HG03378 (cell line): Measurements from ENCODE around the gene DUOX1.
"Not testable (repeated sequence)": the region's sequence is repeated elsewhere in the genome, so short reads cannot be mapped to it uniquely, and the experiment has no call there.

Experiments
- ATAC-seq: cut with Tn5 transposase; IDR thresholded peaks from one replicate; pipeline ENCODE4 v1.9.1; 2021; ENCODE audit warnings: mild to moderate bottlenecking, moderate library complexity; ENCODE audit not compliant: unreplicated experiment

Gene DUOX1

DNA sequence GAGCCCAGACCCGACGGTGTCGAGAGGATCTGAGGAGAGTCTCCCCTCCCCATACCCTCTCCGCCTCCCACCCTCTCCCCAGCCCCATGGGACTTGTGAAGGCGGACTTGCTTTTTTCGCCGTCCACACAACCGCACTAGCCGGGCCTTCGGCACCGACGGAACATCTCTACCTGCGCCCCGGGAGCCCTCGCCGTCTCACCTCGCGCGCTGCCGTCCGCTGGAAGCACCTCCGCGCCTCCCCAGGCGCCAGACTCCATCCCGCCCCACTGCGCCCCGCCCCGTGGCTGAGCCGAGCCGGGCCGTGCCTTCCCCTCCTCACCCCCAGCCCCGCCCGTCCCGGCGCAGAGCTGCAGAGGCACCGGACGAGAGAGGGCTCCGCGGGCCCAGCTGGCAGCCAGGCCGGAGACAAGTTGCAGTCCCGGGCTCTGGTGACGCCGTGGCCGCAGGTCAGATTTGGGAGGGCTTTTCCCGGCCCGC is at the start of gene DUOX1, which contains the start of gene DUOXA1:
Gene DUOX1 (plus strand): TSS at position 344 of the 479 bp plus-strand sequence. CDS start 1,973 bp downstream, outside the sequence.
Gene DUOXA1 (minus strand): TSS at position 229 of the 479 bp plus-strand sequence. CDS start 6,865 bp downstream, outside the sequence.
- ATAC-seq: no peak

- not testable (repeated sequence) for ATAC-seq
Measured at GRCh38 chr15:45080593-45080992, 49.2 kb upstream of the DUOX1 start.

- ATAC-seq: not testable (repeated sequence)
Measured at GRCh38 chr15:45082412-45082811, 47.4 kb upstream of the DUOX1 start.

GRCh38 chr15:45083223-45083622 is 46.6 kb upstream of the DUOX1 start:
- ATAC-seq: no peak

DNA sequence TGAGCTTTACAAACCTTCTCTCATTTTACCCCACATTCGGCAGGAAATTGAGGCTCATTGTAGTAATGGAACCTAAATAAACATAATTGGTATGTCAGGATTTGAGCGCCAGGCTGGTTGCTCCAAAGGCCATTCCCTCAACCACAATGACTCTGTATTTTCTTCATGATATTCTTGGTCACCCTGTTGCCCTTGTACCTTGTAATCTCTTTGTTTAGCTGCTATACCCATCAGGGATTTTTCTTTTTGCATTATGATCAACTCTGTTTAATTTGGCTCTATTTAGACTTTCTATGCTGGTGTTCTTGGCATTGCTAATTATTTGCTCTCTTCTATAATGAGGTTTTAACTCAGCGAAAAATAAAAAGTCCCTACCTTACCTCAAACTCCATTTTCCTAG is 45.6 kb upstream of the DUOX1 start:
- no peak for ATAC-seq

DNA sequence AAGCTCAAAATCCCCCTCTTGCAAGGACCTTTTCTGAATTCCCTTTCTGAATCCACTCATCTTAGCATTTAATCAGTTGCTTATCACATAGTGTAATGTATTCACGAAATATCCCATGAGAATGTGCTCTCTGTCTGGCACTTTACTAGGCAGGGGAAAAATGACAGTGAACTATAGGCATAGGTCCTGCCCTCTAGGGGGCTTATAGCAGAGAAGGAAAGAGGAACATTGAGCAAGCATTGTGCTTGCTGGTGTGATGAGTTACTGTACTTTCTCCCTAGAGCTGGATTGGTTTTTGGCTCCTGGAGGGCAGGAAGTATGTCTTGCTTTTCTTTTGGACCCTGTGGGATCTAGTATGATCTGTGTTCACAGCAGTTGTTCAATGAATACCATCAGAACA is 42.3 kb upstream of the DUOX1 start:
- ATAC-seq: no peak

DNA sequence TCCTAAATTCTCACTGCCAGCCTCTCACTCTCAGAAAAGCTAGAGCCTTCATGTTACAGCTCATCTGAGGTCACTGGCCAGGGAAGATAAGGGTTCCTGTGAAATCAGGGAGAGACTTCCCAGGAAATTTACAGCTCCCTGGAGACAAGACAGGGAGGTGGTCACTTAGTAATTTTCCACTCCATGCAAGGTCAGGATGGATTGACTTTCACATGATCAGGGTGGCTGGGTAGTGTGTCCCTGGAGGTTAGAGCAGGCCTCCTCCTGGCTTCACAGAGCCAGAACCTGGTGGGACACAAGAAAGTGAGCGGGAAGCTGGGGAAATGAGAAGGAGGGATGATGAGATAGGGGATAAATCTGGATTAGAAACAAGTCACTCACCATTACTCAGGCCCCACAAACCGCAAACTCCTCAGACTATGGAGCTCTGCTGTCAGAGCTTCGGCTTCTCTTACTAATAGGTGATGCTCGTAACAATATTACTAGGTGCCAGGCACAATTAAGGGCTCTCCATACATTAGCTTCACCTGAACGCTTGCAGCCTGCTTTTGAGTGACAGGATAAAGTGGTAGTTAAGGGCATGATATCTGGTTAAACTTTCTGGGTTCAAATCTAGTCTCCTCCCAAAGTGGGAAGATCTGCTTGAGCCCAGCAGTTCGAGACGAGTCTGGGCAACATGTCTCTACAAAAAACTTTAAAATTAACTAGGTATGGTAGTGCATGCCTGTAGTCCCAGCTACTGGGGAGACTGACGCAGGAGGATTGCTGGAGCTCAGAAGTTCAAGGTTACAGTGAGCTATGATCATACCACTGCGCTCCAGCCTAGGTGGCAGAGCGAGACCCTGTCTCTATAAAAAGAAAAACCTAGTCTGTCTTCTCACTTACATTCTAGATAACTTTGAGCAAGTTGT is 40.7 kb upstream of the DUOX1 start:
- ATAC-seq: no peak

DNA sequence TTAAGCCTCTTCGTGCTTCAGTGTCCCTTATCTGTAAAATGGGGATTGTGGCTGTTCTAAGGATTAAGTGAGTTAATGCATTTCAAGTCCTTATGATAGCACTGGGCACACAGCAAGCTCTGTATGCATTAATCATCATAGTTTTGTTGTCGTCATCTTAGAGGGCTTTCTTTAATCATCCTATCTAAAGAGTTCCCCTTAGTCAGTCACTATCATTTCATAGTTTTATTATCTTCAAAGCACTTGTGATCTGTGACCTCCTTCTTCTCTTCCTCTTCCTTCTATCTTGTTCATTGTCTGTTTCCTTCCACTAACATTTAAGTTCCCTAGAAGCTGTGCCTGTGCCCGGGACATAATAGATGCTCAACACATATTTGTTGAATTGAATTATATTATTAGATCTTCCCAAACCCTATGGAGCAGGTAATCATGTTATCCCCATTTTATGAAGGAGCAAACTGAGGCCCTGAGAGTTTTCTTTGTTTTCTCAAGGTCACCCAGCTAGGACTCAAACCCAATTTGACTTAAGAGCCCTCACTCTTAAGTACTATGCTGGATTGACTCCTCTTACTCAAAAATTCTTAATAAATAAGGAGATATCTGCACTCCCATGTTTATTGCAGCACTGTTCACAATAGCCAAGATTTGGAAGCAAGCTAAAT is 40.0 kb upstream of the DUOX1 start:
- ATAC-seq: no peak

DNA sequence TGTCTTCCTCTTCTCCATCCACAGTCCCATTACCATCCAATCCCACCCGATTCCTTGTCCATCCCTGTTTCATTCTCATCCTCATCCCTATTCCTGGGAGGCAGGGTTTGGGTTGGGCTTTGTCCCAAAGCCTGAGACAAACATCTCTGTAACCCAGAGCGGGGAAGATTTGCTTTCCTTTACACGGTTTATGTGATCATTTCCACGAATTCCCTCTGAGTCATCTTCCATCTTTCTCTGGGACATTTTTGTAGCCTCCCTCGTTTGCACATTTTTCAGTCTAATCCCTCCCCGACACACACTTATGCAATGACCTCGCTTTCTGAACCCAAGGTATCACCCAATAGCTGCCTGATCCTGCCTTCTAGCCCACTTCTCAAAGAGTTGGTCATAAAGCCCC is 38.6 kb upstream of the DUOX1 start:
- no peak for ATAC-seq

- no peak for ATAC-seq
Measured at GRCh38 chr15:45091576-45091975, 38.2 kb upstream of the DUOX1 start.

DNA sequence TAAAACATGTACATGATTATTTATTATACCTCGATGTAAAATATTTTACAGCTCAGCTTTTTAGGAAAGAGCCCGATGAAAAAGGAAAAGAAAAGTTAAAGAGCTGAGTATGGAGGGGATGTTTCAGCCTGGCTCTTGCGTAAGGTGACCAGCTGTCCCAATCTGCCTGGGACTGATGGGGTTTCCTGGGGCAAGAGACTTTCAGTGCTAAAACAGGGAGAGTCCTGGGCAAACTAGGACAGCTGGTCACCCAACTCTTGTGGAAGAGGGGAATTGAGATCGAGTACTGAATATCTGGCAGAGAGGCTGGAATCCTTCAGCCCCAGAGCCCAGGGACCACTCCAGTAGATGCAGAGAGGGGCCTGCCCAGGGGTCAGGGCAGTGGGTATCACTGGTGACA is 36.8 kb upstream of the DUOX1 start:
- ATAC-seq: no peak

DNA sequence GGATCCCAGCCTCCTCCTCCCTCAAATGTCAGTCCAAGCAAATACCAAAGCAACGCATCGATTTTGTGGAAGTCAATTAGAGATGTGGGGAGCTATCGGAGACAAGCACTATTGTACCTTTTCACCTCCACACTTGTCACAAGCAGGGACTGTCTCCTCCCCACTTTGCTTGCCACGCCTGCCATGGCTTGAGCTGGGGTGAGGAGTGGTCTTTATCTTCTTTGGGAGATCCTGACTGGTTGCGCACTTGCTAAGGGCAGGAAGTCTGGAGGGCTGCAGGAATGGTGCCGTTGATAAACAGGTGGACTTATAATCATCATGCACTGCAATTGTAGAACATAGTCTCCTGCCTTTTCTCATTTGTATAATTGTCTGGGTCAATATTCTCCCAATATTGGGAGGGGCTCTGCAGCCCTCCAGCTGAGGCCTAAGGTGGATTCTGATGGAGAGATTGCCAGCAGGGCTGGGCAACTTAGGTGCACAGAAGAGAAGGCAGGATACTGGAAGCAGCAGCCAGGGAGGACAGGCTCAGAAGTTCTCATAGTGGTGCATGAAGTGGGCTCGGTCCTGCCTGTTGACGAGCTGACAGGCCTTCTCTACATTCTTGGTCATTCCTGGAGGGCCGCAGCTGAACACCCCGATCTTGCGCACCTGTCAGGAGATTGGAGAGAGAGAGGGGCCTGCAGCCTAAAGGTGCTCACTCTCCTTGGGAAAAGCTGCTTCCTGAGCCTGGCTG is 36.0 kb upstream of the DUOX1 start:
- ATAC-seq: no peak

- ATAC-seq: no peak
Measured at GRCh38 chr15:45094358-45094730, 35.5 kb upstream of the DUOX1 start.

GRCh38 chr15:45095661-45096060 is 34.1 kb upstream of the DUOX1 start:
- no peak for ATAC-seq

- ATAC-seq: no peak
Measured at GRCh38 chr15:45097466-45097865, 32.3 kb upstream of the DUOX1 start.

GRCh38 chr15:45099549-45100165 is 30.1 kb upstream of the DUOX1 start:
- ATAC-seq: no peak

- ATAC-seq: no peak
Measured at GRCh38 chr15:45100884-45101625, 28.7 kb upstream of the DUOX1 start.

DNA sequence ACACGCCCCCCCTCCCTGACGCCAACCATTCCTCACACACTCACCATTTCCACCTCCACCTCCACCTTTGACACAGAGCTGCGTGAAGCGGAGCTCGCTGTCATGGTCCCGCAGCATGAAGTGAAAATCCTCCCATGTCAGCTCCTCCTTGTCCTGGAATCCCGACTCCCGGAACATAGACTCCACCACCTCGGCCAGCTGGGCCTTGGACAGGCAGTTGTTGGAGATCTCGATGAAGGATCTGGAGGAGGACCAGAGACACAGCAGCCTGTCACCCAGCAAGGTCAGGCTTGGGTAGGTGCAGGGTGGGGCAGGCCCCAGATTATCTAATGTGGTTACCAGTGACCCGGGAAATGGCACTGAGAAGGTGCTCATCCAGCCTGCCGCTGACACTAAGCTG is 28.0 kb upstream of the DUOX1 start:
- no peak for ATAC-seq

DNA sequence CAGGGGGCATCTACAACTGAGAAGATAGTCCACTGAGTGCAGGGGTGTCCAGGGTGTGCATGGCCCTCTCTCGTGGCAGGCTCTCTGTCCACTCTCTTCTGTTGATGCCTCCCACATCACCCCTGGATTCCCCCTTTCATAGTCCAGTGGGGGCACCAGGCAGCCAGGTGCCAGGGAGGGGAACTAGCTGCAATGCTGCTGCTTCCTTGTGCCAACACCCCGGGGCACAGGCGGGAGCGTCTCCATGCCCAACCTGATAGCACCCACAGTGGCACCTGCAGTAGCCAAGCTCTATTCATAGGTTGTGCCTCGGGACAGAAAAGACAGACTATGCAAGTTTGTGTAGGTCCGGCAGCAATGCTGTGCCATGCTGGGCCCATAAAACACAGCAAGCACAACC is 27.6 kb upstream of the DUOX1 start:
- no peak for ATAC-seq

DNA sequence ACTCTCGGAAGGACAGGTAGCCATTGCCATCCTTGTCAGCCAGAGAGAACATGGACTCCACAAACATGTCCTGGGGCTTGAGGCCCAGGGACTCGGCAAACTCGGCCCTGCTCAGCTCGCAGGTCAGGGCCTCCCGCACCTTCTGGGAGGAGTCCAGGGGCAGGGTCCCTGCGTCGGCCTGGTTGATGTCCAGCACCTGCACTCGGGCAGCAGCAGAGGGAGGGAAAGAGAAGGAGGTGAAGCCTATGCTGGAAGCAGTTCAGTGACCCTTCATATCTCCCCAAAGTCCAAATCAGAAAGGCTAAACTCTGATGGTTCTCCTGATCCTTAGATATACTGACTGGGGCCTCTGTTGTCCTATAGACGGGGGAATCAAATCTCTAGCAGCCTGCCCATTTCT is 25.6 kb upstream of the DUOX1 start:
- ATAC-seq: not testable (repeated sequence)
